GM04503 (cell line): ENCODE data around the gene BACH2.
"Not testable (repeated sequence)": the region's sequence is repeated elsewhere in the genome, so short reads cannot be mapped to it uniquely, and the experiment has no call there.

ENCODE experiments used
- DNase-seq: peaks from one replicate; pipeline ENCODE4 v3.0.0-alpha.2; 2012; ENCODE audit warnings: low read depth

BACH2 gene

DNA sequence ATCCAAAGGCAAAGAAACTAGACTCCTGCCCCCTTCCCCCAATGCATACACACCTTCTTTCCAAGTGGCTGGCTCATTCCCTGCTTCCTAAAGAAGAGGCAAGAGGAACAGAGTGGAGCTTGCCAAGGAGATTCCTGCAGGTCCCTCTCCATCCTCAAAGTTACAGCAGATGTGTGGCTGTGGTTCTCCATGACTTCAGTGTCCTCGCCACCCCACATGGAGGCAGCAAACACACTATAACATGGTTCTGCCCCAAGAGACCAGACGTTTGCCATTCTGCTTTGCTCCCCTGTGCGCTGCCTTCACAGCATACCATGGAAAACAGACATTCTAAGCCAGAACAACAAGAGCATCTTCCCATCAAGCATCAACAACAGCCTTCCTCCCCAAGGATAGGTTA, 84.4 kb downstream of the BACH2 start:
- no peak for DNase-seq

DNA sequence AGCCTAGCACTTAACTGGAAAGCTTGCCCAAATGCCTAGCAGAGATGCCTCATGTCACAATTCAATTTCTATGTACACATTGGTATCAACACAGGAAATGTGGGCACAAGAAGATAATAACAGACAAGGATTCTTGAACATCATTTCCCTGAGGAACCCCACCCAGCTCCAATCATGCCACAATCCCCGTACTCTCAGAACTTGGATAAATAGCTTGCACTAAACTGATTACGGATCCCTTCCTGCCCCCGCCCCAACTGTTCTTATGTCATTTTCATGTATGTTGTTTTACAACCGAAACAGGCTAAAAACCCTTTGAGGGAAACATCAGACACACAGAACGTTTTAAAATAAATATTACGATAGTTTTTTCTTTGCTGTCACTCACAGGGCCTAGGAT, 87.1 kb downstream of the BACH2 start:
- no peak for DNase-seq

DNA sequence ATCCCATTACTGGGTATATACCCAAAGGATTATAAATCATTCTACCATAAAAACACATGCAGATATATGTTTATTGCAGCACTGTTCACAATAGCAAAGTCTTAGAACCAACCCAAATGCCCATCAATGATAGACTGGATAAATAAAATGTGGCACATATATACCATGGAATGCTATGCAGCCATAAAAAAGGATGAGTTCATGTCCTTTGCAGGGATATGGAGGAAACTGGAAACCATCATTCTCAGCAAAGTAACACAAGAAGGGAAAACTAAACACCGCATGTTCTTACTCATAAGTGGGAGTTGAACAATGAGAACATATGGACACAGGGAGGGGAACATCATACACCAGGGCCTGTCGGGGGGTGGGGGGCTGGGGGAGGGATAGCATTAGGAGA, 88.0 kb downstream of the BACH2 start:
- DNase-seq, result not testable (repeated sequence)

DNA sequence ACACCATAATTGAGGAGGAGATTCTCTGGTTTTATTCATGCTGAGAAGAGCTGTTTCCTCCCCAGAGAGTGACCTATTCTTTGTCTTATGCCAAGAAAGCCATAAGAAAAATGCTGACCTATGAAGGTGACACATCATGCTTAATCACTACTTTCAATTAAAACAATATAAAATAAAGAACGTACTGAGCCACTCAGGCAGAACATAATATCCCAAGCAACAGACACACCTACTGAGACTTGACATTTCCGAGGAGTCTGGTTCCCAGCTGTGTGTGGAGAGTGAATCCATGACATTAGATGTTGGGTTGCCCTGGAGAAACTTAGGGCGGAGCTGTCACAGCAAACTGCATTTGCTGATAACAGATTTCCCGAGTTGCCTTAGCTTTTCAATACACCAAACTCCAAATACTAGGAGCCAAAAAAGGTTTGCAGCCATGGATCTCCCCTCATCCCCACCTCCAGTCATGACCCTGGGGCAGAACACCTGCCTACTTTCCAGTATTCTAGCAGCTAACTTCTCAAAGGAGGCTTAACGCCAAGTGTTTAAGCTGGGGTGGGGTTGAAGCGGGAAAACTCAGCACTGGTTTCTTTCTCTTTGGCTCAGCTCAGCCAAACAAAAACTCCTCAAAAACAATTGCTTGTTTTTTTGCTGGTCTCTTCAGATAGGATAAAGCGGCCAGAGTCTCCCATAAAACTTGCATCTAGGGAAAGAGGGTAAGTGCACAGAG, 92.2 kb downstream of the BACH2 start:
- DNase-seq, result no peak

DNA sequence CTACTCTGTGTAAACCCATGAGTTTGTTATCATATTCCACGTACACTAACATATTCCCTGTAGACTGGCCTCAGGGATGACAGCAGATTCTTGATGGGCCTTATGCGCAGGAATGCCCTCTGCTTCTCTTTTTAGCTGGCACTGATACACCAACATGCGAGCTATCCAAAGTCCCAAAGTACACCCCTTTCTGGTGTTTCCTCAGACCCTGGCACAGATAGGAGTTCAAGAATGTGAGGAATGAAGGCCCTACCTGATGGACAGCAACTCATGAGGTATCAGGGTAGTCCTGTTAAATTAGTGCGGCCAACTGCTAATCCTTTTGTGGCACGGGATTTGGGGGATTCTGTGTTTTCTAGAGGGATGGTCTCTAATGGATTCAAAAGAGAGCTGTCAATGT, 93.0 kb downstream of the BACH2 start:
- no peak for DNase-seq

GRCh38 chr6:90202156-90202555, 94.5 kb downstream of the BACH2 start:
- no peak for DNase-seq

GRCh38 chr6:90199900-90200299, 96.7 kb downstream of the BACH2 start:
- no peak for DNase-seq

- no peak for DNase-seq
These were observed 97.8 kb downstream of the BACH2 start for GRCh38 chr6:90198758-90199425.

GRCh38 chr6:90197854-90198496, 98.7 kb downstream of the BACH2 start:
- DNase-seq, result peak; percentile 8

DNA sequence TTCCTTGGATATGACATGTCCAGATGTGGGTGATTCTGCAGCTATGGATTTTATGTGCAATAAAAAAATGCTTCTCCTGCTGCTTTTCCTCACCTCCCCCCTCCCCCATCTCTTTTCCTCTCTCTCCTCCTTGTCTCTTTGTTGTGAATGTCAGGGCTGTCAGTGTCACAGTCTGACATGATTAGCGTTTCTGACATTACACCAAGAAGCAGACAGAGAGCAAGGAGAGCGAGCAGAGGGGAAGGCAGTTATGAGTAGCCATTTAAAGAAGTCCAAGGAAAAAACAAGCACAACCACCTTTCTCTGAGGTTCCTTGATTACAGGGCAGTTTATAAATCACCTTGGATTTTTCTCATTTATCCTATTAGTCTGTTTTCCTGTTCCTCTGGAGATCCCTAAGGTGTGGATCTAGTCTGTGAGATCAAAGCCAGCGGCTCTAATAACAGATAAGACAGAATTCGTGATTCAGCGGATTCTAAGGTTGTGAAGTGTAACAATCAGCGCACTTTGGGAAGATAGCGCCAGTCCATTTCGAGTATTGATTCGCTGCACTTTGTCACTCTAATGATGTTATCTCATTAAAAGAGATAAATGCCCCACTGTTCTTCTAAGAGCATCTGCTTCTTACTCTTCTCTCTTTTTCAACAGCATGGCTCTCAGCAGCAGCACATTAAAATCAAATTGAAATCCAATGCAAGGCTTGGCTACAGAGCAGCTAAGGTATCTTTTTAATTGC, 101.4 kb downstream of the BACH2 start:
- DNase-seq, result no peak

- peak; percentile 24 for DNase-seq
These were observed 102.2 kb downstream of the BACH2 start for GRCh38 chr6:90194371-90194841.

- no peak for DNase-seq
These were observed 103.3 kb downstream of the BACH2 start for GRCh38 chr6:90193359-90193758.

DNA sequence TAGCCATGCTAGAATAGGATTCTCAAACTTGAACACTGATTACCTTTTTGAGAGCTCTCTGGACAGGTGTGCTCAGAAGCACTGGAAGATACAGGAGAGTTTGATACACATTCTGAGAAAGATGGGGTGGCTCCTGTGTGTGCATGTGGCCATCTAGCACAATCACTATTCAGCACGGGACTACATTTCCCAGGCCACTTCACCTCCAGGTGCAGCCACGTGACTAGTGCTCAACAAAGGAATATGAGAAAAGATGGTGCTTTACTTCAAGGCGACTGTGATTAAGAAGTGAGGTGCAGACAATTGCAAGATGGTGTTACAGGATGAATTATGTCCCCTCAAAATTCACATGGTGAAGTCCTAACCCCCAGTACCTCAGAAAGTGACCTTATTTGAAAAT, 103.8 kb downstream of the BACH2 start:
- no peak for DNase-seq

DNA sequence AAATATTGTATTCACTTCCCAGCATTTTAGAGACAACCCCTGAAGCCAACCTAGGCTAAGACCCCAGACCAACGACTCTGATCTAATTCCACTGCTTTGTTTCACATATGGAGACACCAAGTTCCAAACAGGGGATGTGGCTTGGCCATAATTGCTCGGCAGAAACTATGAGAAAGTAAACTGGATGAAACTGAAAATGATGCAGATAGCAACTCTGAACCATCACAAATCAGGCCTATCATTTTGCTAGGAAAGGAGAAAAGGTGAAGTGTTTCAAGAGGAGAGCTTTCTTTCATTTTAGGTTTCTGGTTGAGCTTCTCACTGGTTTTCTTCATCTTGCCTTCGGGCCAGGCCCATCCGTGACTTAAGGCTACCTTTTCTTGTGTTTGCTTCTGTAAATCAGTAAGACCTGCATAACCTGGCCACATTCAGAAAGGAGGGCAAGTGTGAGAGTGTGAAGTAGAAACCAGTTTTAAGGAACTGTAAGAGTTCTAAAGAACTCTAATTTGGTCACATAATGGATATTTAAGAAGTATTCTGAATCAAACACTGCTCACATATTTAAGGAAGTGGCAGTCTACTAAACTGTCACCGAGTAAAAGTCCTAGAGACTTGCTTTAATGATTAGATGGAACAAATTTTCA, 105.8 kb downstream of the BACH2 start:
- no peak for DNase-seq

- no peak for DNase-seq
These were observed 106.5 kb downstream of the BACH2 start for GRCh38 chr6:90190131-90190530.

DNA sequence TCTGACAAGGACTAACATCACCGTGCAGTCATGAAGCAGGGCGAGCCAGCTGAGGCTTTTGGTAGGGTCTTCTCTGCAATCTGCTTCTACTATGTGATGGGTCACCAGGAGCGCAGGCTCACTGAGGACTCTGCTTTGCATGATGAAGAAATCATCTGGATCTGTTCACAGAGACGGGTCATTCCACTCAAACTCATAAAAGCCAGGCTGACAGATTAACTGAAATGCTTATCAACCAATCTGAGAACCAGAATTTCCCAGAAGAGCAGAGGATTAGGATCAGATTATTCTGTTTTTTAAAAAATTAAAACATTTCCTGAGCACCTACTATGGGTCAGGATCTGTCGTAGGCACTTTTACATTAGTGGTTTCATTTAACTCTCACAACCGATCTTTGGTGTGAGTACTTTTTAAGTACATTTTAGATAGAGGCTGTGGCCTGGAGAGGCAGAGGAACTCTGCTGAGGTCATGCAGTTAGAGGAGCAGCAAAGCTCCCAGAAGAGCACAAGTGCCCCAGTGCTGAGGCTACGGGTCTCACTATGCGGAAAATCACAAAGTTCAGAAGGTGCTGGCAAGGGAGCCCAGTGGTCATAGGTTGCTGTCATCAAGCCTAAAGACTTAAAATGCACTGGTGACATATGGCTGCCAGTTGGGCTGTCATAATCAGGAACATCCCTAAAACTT, 109.1 kb downstream of the BACH2 start:
- no peak for DNase-seq

DNA sequence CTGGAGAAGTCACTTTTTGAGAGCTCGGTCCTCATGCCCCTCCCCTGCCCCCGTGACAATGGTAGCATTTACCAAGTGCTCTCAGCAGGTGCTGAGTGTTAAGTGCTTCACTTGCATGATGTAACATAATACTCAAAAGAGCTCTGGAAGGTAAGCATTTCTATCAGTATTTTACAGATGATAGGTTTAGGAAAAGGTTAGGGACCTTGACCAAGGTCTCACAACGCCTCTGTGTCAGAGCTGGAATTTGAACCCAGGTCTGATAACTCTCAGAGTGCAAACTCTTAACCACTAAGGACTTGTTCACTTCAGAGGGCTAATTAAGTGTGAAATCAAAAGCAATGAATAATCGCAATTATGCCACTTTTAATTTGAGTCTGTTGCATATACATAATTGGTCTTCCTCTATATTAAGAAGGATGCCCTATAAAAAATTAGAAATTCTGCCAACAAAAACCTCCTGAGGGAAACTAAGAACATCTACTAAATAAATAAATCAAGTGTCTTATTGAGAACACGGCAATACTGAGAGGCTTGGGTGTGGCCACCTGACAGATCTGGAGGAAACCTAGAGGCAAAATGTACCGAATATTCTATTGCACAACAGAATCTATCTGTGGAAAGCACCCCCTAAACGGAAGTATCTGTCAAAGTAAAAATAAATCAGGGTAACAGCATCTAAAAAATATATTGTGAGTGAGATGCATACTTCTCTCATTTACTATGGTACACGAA, 109.8 kb downstream of the BACH2 start:
- no peak for DNase-seq

- no peak for DNase-seq
These were observed 110.6 kb downstream of the BACH2 start for GRCh38 chr6:90186026-90186425.

- no peak for DNase-seq
These were observed 112.0 kb downstream of the BACH2 start for GRCh38 chr6:90184334-90185298.
